NCI-H1417 (cell line): Measurements from ENCODE around the gene EML2.
A peak's percentile ranks its signal among the peaks of the same experiment; 100 is the strongest.
"Not testable (repeated sequence)": the region's sequence is repeated elsewhere in the genome, so short reads cannot be mapped to it uniquely, and the experiment has no call there.

Experiments used
- DNase-seq, 3 experiments: peaks; one replicate each; lab custom pipeline; 2025; lab: John Stamatoyannopoulos, UW

Gene EML2

GRCh38 chr19:45615795-45616703, 23.1 kb downstream of the EML2 start:
- peak; percentile 16 to 96 (median 66) for DNase-seq

DNA sequence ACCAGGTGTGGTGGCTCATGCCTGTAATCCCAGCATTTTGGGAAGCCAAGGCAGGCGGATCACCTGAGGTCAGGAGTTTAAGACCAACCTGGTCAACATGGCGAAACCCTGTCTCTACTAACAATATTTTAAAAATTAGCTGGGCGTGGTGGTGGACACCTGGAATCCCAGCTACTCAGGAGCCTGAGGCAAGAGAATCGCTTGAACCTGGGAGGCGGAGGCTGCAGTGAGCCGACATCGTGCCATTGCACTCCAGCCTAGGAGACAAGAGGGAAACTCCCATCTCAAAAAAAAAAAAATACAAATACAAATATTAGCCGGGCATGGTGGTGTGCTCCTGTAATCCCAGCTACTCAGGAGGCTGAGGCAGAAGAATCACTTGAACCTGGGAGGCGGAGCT, 24.1 kb downstream of the EML2 start:
- not testable (repeated sequence) for DNase-seq

DNA sequence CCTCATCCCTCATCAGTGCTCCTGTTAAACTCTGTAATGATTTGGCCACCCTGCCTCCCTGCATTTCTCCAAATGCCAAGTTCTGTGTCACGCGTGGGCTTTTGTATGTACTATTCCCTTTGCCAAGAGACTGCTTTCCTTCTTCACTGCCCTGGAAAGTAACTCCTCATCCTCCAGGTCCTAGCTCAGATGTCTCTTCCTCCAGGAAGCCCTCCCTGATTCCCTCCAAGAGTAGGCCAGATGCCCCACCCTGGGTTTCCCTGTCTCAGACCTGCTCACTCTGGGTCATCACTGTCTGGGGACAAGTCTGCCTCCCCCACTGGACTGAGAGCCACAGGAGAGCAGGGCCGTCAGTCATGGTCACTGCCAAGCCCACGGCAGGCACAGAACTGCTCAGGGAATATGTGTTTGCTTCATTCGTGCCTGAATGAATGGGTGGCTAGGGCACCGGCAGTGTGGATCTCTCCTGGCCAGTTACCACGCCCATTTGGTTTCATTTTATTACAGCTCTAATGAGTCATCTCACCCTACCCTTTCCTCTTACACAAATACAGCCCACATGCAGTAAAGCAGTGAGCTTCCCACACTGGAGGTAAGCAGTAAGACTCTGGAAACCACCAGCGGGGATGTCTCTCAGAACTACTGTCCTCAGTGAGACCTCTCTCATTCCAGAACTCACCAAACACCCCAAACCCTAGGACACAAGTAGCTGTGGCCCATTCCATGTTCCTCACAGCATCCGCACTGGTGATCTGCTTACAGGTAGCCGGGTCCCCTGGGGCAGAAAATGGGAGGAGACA, 25.1 kb downstream of the EML2 start:
- no peak for DNase-seq

GRCh38 chr19:45608948-45609347, 30.2 kb downstream of the EML2 start:
- DNase-seq: no peak

- peak; percentile 49 to 66 (median 63) for DNase-seq
Observed at GRCh38 chr19:45607071-45608029, 31.8 kb downstream of the EML2 start.

DNA sequence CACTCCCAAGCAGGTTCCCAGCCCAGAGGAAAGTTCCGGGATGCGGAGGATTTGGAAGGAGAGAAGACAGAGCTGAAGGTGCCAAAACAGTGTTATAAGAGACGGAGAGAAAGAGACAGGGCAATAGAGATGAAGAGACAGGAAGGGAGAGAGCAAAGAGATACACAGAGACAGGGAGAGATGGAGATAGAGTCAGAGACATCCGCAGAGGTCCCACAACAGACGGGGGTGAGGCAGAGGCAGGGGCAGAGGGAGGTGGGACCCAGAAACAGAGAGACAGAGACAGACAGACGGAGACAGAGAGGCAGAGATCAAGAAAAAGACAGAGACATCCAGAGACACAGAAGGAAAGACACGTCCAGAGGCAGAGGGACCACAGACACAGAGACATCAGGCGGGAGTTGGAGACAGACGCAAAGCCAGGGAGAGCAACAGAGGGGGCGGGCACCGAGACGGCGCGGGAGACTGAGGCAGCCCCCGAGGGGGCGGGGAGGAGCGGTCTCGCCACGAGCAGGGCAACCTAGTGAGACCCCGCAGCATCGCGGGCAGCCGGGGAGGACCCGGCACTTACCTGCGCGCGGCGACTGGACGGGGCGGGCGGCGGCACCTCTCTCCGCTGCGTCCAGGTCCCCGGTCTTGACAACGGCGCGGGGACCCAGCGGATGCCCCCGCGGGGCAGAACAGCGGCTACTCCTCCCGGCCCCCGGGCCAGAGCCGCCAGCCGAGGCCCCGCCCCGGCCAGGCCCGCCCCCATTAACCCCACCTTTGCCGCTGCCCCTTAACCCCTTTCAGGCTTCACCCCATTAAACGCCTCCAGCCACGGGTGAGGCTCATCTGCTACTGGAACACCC, 37.4 kb downstream of the EML2 start, which contains the start of gene GPR4:
GPR4 (minus strand) TSS at position 689 of the 851 bp plus-strand sequence. CDS start 10,346 bp downstream, outside the sequence.
- no peak for DNase-seq

GRCh38 chr19:45601115-45601514, 38.1 kb downstream of the EML2 start:
- DNase-seq: no peak

DNA sequence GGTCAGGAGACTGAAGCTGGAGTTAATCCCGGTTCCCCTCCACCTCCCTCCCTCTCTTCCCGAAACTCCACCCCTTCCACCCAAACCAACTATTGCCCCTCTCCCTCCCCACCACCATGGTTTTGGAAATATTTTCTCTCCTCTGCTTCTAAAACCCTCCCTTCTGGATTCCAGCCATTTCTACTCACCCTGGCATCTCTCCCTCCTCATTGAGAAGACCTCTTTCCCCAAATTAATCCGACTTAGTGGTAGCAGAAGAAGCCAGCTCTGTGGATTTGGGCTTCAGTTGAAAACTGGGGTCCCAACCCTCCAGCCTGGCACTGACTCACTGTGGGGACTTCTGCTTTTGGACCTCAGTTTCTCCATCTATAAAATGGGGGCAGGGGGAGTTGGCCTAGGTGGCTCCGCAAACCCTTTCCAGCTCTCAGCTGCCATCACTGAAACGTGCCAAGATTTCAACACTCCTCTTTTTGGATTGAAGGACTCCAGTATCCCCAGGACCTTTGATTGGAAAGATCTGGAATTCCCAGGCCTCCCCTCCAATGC, 38.8 kb downstream of the EML2 start:
- DNase-seq: no peak

- no peak for DNase-seq
Observed at GRCh38 chr19:45599286-45599685, 39.9 kb downstream of the EML2 start.

- peak in 2 of 3 experiments; percentile 16 to 27 for DNase-seq
Observed at GRCh38 chr19:45598267-45599001, 40.8 kb downstream of the EML2 start.

- no peak for DNase-seq
Observed at GRCh38 chr19:45597425-45598111, 41.6 kb downstream of the EML2 start.

DNA sequence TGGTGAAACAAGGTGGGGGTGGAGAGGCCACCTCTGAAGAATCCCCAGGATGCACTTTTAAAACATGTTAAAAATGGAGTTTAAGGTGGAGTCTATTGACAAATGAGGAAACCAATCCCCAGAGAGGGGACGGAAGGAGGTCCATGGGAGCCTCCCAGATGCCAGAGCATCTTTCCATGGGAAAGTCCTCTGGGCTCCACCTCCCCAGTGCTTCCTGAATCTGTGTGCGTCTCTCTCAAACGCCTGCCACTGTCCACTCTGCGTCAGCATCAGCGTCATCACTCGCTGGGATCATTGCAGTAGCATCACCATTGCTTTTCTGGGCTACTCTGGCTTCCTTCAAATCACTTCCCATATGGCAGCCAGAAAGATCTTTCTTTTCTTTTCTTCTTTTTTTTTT, 43.4 kb downstream of the EML2 start:
- DNase-seq: no peak

DNA sequence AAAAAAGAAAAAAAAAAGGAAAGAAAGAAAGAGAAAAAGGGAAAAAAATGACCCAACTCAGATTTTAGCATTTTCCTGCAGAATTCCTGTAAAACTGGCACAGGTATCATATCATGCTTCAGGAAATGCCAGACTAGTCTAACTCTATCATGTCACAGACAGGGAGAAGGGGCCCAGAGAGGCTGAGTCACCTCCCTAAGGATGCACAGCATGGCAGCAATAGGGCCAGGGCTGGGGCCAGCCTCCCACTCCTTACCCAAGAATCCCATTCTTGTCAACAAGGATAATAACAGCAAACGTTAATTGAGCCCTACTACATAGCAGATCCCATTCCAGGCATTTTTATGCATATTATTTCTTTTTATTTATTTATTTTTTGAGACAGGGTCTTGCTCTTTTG, 45.7 kb downstream of the EML2 start:
- no peak for DNase-seq

- no peak for DNase-seq
Observed at GRCh38 chr19:45592366-45592765, 46.8 kb downstream of the EML2 start.

DNA sequence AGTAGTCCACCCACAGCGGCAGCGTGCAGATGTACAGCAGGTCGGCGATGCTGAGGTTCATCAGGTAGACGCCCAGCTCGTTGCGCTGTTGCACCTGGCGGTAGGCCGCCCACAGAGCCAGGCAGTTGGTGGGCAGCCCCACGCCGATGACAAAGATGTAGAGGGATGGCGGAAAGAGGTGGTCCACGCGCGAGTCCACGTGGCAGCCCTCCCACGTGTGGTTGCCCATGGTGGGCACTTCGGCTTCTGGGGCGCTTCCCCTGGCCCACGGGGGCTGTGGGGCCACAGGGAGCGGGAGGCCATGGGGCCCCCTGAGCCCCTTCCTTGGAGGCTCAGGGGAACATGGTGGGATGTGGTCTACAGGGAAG, 47.6 kb downstream of the EML2 start:
- DNase-seq: no peak

GRCh38 chr19:45591004-45591637, 48.1 kb downstream of the EML2 start:
- peak in 2 of 3 experiments; percentile 4 to 57 for DNase-seq

GRCh38 chr19:45590300-45591003, 48.7 kb downstream of the EML2 start:
- no peak for DNase-seq

- DNase-seq: no peak
Observed at GRCh38 chr19:45589768-45590167, 49.4 kb downstream of the EML2 start.
